ENCODE results near the gene SET. TPM values are rescaled to one million over a fixed set of nuclear protein-coding genes. Genes with fewer than 3 reads are reported as not detected.

The SET gene
- total and polyA plus RNA-seq, 2 of the 13 experiments (the other 11 are each of a cell fraction or from before 2014, with no cell fraction given): 94.2 to 611 TPM

DNA sequence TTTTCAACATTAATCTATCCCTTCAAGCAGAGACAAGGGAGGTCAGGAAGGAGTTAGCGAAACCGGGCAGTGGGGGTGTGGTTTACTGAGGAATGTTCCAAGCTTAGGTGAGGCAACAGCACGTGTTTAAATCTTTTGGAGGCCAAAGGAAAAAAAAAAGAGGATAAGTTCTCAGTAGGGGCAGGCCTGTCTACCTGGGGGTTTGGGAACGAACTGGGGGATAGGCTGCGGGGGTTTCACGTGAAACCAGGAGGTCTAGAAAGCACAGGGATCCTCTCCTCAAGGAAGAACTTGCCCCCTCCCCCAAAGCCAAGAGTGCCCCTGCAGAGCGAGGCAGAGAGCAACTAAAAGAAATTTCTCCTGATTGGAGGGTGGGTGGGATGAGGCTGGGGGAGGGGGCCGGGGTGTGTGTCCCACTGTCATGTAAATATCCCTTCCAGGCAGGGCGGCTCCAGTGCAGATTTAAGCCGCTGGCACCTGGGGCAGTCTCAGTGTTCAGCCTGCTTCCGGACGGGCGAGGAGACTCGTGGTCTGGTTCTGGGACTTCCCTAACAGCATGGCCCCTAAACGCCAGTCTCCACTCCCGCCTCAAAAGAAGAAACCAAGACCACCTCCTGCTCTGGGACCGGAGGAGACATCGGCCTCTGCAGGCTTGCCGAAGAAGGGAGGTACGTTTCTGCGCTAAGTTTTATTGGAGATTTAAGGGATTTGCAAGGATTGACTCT, 5.5 kb upstream of the SET start (continued):
- 0 out of 2 replicates have a peak, but pooled peaks have one; percentile 3 for TF ChIP-seq ZNF546 (CRISPR knock-in tag; conservative IDR thresholded peaks at IDR 0.05)

DNA sequence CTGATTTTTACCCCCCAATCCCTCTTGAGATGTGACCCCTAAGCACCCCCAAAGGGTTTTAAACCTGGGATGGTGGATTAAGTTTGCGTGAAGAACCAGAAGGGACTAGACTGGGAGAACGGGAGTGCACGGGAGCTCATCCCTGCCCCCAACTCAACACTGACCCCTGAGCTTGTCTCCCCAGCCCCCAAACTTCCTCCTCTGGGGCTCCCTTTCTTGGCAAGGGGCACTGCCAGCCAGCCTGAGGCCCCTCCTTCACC, 5.0 kb upstream of the SET start:
- peaks cover 7% of the 10 kb centered on the region for H3K79me2 ChIP-seq (ENCODE audit: insufficient read depth, low read length)
- intact Hi-C loops (cut with micrococcal nuclease; ENCODE audit: unreplicated experiment): no loop called here
- H2AFZ ChIP-seq (ENCODE audit: low read length): no peak overlapping the region
- peak overlapping the region; percentile 87 for H3K9ac ChIP-seq (ENCODE audit: insufficient read depth, low read depth, low read length)
- peak overlapping the region; percentile 95 for H3K4me2 ChIP-seq (ENCODE audit: low read depth, low read length)
- in situ Hi-C loops (cut with HindIII; ENCODE audit: extremely low pct_ligation_motif_present, low pct_unique_long_range_greater_than_20kb): no loop called here
- ATAC-seq (no peak), FAIRE-seq (no peak), DNase-seq (ENCODE audit: low spot score) (no peak)
- CTCF ChIA-PET (ENCODE audit: low intra/inter-chr PET ratio, low total read pairs): no interaction called here
- H3K27me3 ChIP-seq (ENCODE audit: control insufficient read depth in 1 of 2, insufficient read depth in 2 of 2, low read length in 2 of 2): no peaks in the 10 kb centered on the region; a peak in 1 of 5 replicates
- peak overlapping the region; percentile 60 to 83 (median 67) for H3K4me3 ChIP-seq (replicated peaks in 1 of 3; ENCODE audit: insufficient read depth in 1 of 3, low read depth in 2 of 3, low read length in 3 of 3)
- 9% methylated on average over 3 of the region's 3 CpGs for WGBS (ENCODE audit: low lambda C conversion rate)
- POLR2A ChIA-PET: interaction anchor here (1.0 to 5.0 kb wide), 15 partner anchors 9 to 787 kb away, joined by 3 to 33 read pairs (median 6); partner anchors contain the start of genes DYNC2I2, ENDOG, PKN3 and ZDHHC12
- no peaks in the 10 kb centered on the region for H3K9me3 ChIP-seq (ENCODE audit: low read length)
- peaks cover 54% of the 10 kb centered on the region for H3K4me1 ChIP-seq (ENCODE audit: insufficient read depth, low read length)
- no peaks in the 10 kb centered on the region for H3K36me3 ChIP-seq (replicated peaks in 1 of 2; ENCODE audit: control insufficient read depth in 1 of 2, insufficient read depth in 2 of 2, low read length in 2 of 2)
- BruUV-seq (replicated peaks): TSS peak; percentile 75
- H4K20me1 ChIP-seq (ENCODE audit: insufficient read depth, low read length): no peaks in the 10 kb centered on the region
- peak overlapping the region; percentile 73 for H3K27ac ChIP-seq (ENCODE audit: extremely low read length, insufficient read depth, low read length)
- TF ChIP-seq ZSCAN22 (CRISPR knock-in tag; IDR thresholded peaks at IDR 0.05): no peak
- 0 out of 2 replicates have a peak, but pooled peaks have one; percentile 49 for TF ChIP-seq ARID2 (CRISPR knock-in tag; IDR thresholded peaks at IDR 0.05; ENCODE audit: borderline replicate concordance)
- no peak for TF ChIP-seq SOX6 (IDR thresholded peaks at IDR 0.05)
- TF ChIP-seq SOX6 (CRISPR knock-in tag; IDR thresholded peaks at IDR 0.05): no peak
- TF ChIP-seq CBX5 (CRISPR knock-in tag; IDR thresholded peaks at IDR 0.05; ENCODE audit: borderline replicate concordance): no peak
- no peak for TF ChIP-seq ZSCAN21 (CRISPR knock-in tag; IDR thresholded peaks at IDR 0.05; ENCODE audit: borderline replicate concordance)
- no peak for TF ChIP-seq RFX1 (IDR thresholded peaks at IDR 0.05)
- TF ChIP-seq CSRNP1 (CRISPR knock-in tag; IDR thresholded peaks at IDR 0.05): peak; percentile 14; the same call in 1 of the 2 replicates
- TF ChIP-seq CAMTA2 (CRISPR knock-in tag; IDR thresholded peaks at IDR 0.05; ENCODE audit: borderline replicate concordance): peak; percentile 59; the same call in 1 of the 2 replicates
- no peak for TF ChIP-seq FIP1L1 (IDR thresholded peaks at IDR 0.05; ENCODE audit: borderline replicate concordance, insufficient read depth, low read depth, low read length)
- TF ChIP-seq DR1 (CRISPR knock-in tag; IDR thresholded peaks at IDR 0.05): no peak
- peak; percentile 55 for TF ChIP-seq YEATS4 (CRISPR knock-in tag; IDR thresholded peaks at IDR 0.05; ENCODE audit: borderline replicate concordance)
- TF ChIP-seq IKZF4 (CRISPR knock-in tag; IDR thresholded peaks at IDR 0.05; ENCODE audit: borderline replicate concordance, low read depth, not compliant biosample characterization): no peak
- TF ChIP-seq, protein P1, sequence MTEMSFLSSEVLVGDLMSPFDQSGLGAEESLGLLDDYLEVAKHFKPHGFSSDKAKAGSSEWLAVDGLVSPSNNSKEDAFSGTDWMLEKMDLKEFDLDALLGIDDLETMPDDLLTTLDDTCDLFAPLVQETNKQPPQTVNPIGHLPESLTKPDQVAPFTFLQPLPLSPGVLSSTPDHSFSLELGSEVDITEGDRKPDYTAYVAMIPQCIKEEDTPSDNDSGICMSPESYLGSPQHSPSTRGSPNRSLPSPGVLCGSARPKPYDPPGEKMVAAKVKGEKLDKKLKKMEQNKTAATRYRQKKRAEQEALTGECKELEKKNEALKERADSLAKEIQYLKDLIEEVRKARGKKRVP (CRISPR knock-in tag; IDR thresholded peaks at IDR 0.05): no peak
- TF ChIP-seq ZSCAN30 (CRISPR knock-in tag; IDR thresholded peaks at IDR 0.05): no peak
- no peak for TF ChIP-seq ATF7 (IDR thresholded peaks at IDR 0.05)
- no peak for TF ChIP-seq ATF7 (CRISPR knock-in tag; IDR thresholded peaks at IDR 0.05)
- TF ChIP-seq, protein P2, sequence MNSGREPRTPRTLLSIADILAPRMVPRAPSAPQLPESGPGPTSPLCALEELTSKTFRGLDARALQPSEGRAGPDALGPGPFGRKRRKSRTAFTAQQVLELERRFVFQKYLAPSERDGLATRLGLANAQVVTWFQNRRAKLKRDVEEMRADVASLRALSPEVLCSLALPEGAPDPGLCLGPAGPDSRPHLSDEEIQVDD (CRISPR knock-in tag; IDR thresholded peaks at IDR 0.05; ENCODE audit: borderline replicate concordance): no peak
- 0 out of 2 replicates have a peak, but pooled peaks have one; percentile 3 for TF ChIP-seq ZNF7 (CRISPR knock-in tag; IDR thresholded peaks at IDR 0.05)
